ENCODE data around the gene ALDH1L1. TPM values are rescaled to one million over a fixed set of nuclear protein-coding genes. Genes with fewer than 3 reads are reported as not detected.

Gene ALDH1L1
- total RNA-seq, 1 donor from 2014 or later, result 3.6 TPM

DNA sequence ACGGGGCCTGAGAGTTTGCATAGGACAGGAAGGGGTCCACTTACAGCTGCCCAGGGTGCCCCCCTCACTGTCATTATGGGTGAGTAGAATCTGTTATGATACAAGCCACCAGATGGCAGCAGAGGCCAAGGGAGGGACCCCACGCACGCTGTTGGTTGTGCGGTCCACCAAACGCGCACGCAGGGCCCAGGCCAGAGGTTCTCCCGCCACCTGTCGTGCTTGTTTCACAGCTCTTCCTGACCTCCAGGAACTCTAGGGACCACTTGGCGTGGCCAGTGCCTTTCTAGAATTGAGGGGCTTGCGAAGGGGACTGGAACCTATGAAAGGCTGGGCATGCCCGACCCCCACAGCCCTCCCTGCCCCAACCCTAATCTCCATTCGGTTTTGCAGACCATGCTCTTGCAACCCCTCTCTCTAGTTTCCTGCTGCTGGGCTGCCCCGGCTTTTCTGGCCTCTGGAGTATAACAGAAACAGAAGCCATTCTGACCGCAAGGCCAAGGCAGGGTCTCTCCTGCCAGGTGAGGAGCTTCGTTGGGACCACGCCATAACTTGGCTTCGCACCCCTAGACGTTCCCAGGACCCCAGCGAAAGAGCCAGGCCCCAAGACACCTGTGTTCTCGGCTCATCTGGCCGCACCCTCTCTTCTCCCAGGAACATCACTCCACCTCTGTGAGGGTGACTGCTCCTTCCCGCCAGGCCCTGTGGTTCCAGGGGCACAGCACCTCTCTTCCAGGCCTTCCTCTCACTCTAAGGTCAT lies 46.0 kb downstream of the ALDH1L1 start:
- DNase-seq (ENCODE audit: low spot score), result peak; percentile 54

DNA sequence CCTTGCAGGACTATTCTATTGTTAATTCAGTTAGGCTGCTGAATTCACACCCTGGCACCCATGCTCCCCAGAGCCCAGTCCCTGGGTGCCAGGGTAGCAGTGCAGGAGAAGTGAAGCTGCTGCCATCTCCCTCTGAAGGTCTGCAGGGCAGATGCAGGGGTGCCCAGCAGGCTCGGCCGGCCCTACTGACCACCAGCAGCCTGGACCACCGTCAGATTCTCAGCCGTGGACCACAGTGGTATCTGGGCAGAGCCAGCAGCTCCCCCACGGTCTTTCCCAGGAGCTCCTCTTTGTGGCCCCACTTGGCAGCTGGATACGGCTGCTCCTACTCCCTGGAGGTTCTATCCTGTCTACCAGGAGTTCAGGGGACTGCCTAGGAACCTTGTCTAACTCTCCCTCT lies 46.8 kb downstream of the ALDH1L1 start:
- no peak for DNase-seq (ENCODE audit: low spot score)

DNA sequence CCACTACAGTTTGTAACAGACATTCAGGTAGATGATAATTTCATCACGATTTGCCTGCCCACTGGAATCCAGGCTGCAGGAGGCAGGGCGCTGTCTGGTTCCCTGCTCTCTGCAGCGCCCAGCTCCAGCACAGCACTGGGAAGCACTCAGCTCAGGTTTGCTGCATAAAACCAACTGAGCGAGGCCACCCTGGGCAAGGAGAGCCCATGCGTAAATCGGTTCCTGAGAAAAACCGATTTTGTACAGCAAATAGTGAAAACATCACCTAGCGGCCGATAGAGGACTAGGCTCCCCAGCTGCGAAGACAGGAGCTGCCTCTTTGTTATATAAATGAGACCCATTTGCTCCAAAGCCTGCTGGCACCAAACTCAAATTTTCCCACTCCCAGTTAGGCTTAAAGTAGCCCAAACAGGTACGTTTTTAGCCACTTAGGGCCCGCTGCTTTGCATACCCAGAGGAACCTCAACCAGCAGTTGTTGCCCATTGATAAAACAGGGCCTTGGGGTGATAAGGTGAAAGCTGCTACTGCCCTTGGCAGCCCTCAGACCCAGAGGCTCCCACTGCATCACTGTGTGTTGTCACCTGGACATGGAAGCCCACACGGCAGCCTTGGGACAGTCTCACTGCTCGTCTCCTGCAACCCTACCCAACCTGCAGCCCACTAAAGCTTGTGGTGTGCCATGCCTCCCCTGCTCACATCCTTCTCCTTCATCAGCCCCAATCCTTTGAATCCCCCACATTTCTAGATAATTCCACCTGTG lies 47.5 kb downstream of the ALDH1L1 start:
- peak; percentile 9 for DNase-seq (ENCODE audit: low spot score)

DNA sequence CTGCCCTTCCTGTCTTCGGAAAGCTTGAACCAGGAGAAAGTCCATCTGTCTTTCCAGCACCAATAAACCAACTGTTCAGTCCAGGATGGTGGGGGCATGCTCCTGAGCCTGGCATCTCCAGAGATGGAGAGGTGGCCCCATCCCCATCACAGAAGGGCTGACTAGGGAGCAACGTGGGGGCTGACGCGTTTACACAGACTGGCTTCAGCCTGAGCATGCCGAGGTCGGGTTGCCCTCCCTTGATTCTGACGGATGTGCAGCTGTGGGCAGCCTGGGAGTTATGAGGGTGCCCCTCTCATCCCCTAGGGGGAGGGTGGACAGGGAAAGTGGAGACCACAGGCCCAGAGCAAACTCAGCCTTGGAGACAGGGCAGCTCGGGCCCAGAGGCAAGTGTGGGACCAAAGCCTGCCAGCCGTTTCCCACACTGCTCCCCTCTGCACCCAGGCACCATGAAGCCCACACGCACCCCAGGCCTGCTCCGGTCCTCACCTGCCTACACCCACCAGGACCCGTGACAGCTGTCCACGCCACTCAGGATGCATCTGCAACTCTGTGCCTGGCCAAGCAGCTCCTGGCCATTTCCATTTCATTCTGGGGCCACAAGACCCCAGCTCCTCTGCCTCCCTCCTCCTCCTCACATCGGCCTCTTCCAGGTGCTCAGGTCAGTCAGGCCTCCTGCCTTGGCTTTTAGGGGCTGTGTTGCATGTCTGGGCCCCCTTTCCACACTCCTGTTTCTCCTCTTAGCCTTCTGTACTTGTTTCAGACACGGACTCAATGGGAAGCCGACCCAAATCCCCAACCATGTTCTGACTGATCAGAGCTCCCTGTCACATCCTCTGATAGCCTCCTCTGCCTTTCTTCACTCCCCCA lies 48.3 kb downstream of the ALDH1L1 start:
- DNase-seq (ENCODE audit: low spot score), result no peak

DNA sequence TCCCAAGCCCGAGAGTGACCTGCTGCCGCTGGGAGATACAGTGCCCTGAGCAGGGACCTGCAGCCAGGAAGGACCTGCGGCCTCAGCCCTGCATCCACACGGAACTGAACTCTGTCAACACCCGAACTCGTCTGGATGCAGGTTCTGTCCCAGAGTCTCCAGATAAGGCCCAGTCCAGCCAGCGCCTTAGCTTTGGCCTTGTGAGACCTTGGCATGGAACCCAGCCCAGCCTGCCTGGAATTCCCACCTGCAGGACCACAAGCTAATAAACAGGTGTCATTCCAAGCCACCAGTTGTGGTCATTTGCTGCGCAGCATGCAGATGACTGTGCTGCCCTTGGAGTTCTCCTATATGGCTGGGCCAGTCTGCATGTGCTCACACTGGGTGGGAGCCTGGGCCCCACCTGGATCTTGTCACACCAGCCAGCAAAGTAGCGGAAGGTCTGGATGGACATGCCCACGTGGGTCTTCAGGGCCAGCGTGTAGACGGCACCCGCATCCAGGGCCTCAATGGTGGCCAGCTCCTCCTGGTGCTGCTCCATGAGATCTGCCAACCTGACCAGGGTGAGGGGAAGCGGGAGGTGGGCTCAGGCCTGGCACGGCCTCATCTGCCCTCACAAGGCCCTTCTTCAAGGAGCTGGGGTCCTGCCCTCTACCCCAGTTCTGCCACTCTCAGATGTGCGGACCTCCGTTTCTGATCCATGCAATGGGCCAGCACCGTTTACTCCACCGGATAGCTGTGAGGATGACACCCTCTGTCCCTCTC lies 49.2 kb downstream of the ALDH1L1 start:
- no peak for DNase-seq (ENCODE audit: low spot score)

DNA sequence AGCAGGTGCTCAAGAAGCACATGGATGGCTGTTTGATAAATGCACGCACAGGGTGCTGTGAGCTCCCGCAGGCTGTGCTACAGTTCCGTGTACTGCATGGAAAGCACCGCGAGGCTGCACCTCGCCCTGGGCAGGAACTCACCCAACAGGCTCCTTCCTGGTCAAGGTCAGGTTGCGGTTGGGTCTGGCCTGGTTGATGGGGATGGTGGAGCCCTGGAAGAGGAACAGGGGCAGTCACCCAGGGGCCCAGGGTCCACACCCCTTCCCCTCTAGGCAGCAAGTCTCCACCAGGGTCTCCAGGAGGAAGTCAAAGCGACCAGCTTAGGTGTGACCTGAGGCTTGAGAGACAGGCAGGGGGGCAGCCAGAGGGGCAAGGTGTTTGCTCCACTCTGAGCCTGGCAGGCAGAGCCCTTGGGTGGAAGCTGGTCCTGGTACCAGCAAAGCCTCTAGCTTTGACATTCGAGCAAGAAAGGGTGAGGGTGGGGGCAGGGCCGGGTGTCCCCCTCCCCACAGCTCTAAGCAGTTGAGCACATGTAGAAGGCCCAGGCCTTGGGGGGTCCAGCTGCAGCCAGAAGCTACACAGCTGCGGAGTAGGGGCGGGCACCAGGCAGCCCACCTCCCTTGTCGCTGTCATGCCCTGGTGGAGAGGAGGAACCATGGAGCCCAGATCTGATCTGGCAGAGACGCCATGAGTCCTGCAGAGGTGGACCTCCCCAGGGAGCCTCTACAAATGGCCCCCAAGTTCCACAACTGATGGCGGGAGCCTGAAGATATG lies 50.1 kb downstream of the ALDH1L1 start:
- no peak for DNase-seq (ENCODE audit: low spot score)

DNA sequence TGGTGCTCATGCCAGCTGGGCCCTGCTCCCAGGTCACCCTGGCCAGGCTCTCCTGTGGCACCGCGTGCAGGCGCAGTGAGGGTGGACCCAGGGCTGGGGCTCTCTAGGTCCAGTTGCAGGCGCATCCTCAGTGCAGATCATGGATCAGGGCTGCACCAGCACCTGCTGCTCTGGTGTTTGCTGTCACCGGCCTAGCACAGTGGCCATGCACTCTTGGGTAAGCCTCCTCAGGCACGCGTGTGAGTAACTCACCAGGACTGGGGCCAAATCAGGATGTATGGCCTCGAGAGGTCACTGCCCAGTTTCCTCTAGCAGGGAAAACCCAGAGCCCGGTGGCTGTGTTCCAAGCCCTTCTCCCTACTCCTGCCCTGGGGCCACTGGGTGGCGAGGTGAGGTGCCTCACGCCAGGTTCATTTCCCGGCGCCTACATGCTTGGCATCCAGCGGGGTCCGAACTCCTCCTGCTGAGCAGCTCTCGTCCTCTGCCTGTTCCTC lies 50.9 kb downstream of the ALDH1L1 start:
- no peak for DNase-seq (ENCODE audit: low spot score)

DNA sequence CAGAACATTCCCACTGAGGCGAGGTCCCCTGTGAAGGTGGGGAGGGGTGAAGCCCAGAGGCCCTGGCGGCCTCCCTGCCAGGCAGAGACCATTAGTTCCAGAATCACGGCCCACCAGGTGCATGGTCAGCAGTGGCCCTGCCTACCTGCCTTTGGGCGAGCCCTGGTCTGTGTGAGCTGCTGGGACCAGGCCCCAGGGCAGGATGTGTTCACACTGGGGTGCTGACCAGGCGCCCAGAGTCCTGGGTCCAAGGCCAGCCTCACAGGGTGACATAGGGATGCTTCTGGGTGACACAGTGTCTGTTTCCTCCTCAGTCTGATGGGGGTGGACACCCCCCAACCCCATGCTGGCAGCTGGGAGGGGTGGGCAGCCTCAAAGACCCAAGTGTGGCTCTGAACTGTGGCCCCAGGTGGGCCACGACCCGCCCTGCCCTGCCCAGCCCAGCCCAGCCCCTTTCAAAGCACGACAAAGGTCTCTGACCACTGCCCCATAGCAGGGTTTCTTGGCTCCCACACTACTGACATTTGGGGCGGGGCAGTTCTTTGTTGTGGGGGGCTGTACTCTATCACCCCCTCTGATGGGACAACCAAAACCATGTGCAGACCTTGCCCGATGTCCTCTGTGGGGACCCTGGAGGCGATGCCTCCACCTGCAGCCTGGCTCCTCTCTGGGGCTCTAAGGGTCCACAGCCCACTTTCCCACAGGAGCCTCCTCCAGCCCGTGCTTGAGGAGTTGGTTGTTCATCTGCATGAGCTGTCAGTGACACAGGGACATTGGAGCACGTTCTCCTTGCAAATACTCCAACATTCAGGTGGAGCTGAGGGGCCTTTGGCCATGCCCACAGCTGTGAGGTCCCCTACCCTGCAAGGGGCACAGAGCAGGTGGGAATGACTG lies 51.6 kb downstream of the ALDH1L1 start:
- DNase-seq (ENCODE audit: low spot score), result no peak

DNA sequence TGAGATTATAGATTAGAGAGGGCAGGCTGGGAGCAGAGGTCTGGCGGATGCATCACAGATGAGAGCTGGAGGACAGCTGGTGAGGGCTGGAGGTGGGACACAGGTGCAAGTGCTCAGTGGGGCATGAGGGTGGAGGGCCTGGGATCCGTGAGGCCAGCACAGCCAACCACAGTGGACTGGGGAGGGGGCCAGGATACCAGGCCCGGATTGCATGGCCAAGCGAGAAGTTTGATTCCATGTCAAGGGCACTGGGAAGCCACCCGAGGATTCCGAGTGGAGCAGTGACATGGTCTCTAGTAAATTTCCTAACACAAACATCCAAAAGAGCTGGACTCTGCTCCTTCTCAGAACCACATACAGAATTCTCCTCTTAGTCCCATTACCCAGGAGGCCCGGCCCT lies 52.5 kb downstream of the ALDH1L1 start:
- DNase-seq (ENCODE audit: low spot score), result no peak

DNA sequence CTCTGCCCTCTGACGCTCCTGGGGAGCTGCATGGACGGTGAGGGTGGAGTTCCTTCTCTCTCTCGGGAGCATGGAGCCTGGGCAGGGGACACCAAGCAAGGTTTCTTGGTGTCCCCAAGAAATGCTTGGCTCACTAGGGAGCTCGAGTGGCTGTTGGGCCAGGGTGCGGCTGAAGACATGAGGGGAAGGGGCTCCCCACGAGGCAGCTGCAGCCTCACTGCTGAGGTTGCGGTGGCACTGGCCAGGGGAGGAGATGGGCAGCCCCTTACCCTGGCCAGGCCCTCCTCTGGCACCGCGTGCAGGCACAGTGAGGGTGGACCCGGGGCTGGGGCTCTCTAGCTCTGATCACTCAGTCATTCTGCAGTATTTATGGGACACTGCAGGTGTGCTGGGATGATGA lies 52.9 kb downstream of the ALDH1L1 start:
- no peak for DNase-seq (ENCODE audit: low spot score)

DNA sequence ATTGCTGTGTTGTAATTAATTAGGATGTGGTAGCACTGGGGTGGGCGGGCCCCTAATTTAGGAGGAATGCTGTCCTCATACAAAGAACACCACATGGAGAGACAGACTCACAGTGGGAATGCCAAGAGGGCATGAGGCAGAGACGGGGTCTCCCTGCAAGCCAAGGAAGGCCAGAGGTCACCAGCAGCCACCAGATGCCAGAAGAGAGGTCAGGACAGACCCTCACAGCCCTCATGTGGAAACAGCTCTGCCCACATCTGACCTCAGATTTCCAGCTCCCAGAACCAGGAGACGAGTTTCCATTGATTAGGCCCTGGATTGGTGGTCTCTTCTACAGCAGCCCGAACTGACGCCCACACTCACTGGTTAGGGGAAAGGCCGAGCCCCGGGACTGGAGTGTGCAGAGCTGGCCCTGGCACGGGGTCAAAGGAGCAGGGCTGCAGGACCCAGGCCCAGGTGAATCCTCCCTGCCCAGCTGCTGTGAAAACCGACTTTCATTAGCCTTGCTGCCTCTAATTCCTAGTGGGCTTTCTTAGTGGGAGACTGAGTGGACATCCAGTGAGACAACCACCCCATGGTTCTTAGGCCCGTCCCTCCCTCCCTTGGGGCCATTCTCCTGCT lies 53.5 kb downstream of the ALDH1L1 start:
- DNase-seq (ENCODE audit: low spot score), result no peak

DNA sequence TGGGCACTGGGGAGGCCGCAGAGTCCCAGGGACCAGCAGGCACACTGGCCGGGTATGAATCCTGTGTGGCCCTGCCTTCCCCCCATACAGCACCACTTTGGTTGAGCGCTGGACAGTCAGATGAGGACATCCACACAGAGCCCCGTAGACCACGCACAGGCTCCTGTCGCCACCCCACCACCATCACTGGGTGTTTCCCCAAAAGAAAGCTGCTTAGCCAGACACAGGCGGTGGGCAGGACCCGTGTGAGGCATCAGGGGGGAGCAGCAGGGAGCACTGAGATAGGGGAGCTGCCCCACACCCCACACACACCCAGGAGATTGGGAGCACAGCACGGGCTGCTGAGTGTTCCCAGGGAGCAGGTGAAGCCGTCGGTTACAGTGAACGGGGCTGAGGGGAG lies 54.1 kb downstream of the ALDH1L1 start:
- DNase-seq (ENCODE audit: low spot score), result no peak

DNA sequence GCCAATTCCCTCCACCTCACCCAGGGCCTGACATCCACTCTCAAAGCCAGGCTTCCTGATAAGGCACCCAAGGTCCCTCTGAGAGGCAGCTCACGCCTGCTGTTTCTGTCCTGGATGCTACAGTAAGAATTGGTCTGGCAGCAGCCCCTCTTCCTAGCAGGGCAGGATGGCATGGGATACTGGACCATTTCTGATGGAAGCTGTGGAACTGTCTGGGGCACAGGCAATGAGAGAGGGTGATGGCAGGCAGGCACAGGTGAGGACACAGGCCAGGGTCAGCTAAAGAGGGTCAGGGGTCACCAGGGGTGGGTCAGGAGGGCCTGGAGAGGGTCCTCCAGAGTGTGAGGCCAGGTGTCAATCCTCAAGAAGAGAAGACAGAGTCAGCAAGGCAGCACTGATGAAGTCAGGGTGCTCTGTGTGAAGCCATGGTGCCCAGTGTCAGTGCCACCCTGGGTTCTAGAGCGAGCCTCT lies 54.6 kb downstream of the ALDH1L1 start:
- no peak for DNase-seq (ENCODE audit: low spot score)

DNA sequence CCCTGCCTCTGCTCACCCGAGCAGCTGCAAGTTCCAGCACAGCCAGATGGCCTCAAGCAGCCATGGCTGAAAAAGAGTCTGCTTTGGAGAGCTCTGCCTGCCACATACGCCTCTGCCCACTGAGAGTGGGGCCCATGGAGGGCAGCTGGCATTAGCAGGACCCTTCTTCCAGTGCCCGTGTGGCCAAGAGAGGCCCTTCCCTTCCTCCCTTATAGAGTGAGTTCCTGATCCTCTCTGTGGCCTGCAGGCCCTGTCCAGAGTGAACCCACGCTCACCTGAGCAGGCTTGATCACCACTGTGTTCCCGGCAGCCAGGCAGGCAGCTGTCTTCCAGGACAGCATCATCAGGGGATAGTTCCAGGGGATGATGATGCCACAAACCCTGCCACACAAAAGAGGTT lies 55.0 kb downstream of the ALDH1L1 start:
- DNase-seq (ENCODE audit: low spot score), result no peak

DNA sequence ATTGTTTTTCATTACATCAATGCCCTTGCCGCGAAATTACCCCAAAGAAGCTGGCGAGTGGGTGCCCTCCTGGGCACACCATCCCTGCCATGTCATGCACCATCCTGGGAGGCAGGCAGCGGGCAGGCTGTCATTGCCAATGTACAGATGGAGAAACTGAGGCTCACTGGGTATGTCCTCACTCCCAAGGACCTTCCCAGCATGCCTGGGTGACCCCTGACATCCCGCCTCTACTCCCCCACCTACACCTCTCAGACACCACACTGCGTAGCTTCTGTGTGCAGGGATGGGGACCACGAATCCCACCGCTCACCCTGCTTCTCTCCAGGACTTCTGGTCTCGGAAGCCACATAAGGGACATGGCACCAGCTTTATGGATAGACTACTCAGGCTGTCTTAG lies 55.5 kb downstream of the ALDH1L1 start:
- no peak for DNase-seq (ENCODE audit: low spot score)

DNA sequence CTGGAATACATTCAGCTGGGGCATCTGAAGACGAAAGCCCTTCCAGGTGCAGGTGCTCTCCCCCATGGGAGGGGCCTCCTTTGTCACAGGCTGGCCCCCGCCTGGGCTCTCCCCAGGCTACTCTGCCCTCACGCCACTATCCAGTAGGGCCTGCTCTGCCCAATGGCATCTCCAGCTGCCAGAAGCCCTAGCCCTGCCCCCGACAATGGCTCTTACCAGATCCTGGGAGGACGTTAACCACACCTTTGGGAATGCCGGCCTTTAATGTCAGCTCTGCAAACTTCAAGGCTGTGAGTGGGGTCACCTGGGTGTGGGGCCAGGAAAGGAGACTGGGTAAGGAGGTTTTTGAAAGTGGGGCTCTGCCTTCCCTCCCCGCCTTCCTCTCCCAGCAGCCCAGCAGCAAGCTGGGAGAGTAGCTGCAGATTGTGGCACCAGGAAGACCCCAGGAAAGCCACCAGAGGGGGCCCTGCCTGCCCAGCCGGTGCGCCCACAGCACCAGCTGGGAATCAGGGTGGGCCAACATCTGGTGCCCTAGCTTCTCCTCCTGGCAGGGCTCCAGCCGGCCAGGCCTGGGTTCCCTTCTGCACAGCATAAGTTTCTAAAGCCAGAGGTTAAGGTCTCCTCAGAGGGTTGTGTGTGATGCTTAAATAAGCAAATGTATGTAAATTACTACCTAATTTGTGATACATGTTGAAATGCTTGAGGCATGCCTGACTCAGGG lies 56.1 kb downstream of the ALDH1L1 start:
- no peak for DNase-seq (ENCODE audit: low spot score)

DNA sequence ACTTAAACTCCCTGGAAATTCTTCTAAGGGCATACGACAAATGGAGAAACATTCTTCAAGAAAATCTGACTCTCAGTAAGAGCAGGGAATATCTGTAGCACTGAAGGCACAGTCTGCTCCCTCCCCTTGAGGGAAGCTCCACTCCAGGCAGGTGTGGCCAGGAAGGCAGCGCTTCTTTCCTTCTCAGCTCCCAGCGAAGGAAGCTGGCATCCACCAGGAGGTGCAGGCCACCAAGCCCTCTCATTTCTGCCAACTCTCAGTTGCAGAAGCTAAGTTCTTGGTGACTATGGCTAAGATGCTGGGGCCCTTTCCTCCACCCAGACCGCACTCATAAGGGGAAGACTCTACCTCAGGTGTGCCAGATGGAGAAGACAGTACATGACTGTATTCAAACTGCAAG lies 58.8 kb downstream of the ALDH1L1 start:
- no peak for DNase-seq (ENCODE audit: low spot score)

DNA sequence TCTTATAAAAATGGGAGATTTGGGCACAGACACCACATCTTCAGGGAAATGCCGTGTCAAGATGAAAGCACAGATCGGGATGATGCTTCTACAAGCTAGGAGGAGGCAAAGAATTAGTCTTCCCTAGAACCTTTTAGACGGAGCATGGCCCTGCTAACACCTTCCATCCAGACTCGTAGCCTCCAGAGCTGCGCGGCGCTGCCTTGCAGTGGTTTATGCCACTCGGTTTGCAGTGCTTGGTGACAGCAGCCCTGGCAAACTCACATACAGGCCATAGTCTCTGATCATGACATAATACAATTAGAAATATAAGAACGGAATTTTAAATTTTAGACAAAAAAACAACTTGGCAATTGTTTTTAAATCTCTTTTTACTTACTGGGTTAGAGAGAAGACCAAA lies 59.3 kb downstream of the ALDH1L1 start:
- DNase-seq (ENCODE audit: low spot score), result no peak
